H4 (cell line): Measurements from ENCODE around the gene PTPRT. TPM values are rescaled to one million over a fixed set of nuclear protein-coding genes. Genes with fewer than 3 reads are reported as not detected.

Source experiments
- DNase-seq: peaks from one replicate; pipeline ENCODE4 v3.0.0-alpha.2; 2015; ENCODE audit warnings: low spot score
- total RNA-seq: library from RNA; depleted of rRNA; stranded (reverse); fragments of >200 nt; shearing (Covaris generic); gene quantifications from 2 replicates; pipeline ENCODE4 v1.2.3, GENCODE V29; 2014

The PTPRT gene
- total RNA-seq, 1 experiment from 2014 or later = not detected

DNA sequence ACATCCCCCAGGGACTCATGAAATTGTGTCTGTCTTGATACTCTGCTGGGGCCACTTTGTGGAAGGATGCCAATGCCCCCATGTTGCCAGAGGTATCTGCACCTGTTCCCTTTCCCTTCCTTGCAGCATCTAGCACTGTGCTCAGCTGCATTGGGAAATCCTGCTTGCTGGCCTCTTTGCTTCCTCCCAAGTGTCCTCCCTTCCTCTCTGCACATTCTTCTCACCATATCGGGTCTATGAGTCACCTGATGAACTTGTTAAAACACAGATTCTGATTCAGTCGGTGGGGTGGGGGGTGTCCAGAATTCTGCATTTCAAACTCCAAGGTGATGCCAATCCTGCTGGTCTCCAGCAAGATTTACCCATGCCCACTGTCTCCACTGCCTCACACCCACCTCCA lies 467.8 kb downstream of the PTPRT start:
- DNase-seq = no peak

DNA sequence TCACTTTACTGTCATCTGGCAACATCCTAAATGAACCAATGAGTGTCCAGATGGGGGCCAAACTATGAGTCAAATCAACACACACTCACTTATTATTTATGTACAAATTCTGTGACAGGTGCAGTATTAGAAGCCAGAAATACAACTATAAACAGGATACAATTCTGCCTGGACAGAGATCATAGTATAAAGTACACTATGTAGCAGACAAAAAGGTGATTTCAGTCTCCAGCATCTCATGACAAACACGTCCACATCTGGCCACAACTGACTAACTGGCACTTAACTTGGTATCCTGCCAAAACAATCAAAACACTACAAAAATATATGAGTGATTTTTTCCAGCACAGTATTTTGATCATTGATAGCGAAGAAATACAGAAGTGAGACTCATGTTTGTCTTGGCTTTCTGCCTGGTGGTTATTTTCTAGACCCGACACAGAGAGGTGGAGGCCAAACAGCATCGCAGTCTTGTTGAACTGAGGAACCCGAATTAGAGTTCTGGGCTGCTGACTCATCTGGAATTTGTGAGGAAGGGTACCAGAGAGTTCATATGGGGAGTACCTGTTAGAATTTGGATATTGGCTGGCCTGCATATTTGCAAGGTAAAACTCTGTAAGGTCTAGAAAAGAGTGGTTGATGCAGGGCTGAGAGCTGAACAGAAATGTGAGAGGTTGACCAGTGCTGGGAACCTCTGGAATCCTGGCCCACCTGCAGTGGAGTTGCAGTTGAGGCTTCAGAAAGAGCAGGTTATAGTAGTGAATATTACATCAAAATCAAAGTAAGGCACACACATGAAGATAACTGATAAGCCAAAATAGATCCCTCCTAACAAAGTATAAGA lies 475.2 kb downstream of the PTPRT start:
- no peak for DNase-seq

DNA sequence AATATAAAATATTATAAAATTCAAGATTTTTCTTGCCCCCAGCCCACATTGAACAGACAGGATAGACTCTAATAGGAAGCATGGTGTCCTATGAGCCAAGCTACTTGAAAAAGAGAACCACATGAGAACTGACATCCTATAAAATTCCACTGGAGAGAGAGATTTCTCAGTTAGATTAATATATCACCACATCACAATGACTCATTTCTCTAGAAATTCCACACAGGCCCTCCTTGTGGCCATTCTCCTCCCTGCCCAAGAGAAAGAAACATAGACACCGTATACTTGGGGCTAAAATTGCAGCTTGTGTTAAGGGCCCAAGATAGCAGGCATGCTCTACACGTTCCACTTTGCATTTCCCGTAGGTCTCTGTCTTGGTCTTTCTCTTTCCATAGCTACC lies 481.4 kb downstream of the PTPRT start:
- DNase-seq = no peak

DNA sequence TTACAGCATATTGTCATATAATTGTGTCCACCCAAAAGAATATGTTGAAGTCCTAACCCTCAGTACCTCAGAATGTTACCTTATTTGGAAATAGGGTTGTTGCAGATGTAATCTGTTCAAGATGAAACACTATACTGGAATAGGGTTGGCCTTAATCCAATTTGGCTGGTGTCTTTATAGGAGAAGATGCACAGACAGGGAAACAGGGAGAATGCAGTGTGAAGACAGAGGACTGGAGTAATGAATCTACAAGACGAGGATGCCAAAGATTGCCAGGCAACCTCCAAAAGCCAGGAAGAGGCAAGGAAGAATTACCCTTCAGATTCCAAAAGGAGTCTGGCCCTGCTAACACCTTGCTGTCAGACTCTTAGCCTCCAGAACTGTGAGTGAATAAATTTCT lies 482.9 kb downstream of the PTPRT start:
- no peak for DNase-seq

DNA sequence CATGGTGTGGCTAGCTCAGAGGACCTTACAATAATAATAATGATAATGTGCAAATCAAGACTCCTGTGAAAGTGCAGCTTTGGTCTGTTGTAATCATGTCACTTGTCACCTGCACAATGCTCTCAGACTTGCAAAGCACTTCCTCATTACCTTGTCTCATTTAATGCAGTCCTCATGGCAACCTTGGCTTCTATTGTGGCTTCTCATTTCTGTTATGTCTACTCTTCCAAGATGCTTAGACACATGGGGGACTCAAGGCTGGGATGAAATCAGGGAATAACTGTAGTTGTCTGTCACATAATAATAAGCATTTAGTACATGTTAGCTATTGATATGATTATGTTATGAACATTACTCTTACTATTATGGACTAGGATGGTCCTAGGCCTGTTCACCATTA lies 484.2 kb downstream of the PTPRT start:
- DNase-seq = no peak

DNA sequence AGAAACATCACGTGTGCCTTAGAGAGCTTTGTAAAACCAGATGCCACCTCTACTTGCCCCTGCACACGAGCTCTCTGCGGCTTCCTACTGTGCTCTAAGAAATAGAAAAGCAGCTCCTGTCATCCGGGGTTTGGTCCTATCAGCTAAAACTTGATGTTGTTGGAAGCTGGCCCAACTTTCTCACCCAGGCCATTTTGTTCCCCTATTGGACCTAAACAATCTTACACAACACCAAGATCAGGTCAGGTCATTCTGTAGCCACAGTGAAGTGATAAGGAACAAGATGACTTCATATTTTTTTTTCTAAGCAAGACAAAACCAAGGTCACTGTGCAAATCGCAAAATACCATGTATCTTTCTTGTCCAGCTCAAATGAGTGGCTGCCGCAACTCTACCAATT lies 486.0 kb downstream of the PTPRT start:
- no peak for DNase-seq

DNA sequence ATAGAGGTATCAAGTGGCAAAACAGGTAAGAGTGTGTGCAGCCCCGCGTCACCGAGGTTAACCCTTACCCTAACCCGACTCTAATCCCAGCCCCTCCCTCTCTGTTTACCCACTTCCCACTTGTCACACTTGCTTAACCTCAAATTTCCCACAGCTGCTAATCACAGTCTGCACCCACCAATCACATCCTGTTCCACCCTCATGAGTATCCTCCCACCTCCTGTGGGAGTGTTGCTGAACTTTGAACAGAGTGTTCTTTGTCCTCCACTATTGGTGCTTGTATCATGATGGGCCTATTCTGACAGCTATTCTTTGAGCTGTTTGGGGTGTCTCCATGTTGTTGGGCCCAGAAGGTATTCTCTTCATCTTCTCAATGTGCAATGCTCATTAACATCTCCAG lies 487.8 kb downstream of the PTPRT start:
- DNase-seq = no peak

DNA sequence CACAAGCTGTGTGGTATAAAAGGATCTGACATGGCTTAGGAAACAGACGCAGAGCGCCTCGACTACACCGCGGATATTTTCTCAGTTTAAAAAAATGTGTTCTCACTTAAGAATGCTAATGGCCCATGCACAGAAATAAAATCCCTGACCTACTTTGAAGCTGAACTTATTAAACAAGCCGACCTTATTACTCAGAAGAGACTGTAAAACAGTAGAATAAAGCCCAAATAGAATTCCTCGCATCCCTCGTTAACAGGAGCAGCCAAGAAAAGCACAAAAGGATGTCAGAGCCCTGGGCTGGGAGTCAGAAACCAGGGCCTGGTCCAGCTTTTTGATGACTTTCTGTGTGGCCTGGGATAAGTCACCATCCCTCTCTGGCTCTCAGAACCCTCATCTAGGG lies 489.3 kb downstream of the PTPRT start:
- no peak for DNase-seq

DNA sequence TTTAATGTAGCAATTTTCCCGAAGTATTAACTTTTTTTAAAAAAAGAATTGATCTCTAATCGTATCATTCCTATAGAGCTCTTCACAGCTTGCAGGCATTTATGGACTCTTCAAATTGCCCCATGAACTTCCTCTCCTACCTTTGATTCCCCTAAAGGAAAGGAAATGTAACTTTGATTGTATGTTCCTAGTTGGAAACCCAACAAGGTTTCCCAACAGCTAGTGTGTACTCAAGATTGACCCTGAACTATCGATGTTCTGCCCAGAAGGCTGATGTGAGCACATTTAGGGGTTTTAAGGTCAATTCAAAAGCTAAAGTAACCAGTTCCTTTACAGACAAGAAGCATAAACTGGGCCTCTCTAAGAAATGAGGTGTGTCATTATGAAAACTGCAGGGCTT lies 491.7 kb downstream of the PTPRT start:
- DNase-seq = no peak

DNA sequence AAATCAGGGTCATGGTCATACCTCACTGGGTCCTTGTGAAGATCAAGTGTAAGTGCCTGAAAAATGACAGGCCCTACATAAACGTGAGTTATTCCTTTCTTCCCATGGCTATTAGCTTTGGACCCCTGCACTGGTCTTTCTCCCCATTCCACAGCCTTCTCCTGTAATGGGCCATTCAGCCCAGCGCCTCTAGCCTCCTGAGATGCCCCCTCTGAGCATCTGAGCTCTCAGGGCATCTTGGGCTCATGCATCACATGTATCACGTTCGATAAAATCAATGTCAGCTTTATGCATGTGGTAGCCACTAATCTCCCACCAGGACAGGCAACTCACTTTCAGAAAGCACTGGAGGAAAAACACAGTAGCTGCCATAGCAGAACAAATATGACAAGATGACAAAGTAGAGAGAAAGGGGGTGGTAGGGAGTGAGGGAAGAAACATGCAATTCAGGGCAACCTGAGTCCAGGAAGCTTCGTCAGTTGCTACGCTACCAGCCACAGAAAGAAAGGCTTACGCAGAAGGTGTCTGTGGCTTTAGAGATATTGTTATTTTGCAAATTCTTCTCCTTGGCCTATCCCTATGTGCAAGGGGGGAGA lies 498.8 kb downstream of the PTPRT start:
- no peak for DNase-seq

DNA sequence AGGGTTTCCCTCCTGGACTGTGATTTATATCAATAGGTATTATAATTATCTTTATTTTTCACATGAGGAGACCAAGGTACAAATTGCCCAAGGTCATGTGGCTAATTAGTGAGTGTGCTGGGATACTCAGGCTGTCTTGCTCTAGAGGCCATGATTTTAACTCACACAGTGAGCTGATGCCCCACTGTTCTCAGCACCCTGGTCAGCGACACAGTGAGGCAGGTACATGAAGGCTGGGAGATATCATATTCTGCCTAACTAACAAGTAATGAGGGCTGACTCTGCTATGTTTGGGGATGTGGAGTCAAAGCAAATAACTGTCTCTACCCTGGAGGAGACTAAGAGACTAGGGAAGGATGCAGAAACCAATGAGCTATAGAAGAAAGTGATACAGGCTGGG lies 501.1 kb downstream of the PTPRT start:
- DNase-seq = no peak

DNA sequence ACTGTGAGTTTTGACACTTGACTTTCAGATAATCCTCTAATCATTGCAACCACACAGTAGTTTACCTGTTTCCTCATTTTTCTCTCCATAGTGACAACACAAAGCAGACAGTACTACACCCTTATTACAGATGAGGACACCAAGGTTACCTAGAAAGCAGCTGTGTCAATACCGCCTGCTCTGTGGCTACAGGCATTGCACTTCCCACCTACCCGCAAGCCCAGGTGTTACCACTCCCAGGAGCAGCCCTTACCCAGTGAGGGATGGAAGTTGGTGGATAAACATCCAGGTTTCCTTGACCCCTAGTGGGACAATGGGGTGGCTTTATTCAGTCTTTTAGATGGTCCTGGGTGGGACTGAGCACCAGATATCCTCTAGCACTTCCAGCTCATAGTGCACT lies 503.6 kb downstream of the PTPRT start:
- DNase-seq = no peak

DNA sequence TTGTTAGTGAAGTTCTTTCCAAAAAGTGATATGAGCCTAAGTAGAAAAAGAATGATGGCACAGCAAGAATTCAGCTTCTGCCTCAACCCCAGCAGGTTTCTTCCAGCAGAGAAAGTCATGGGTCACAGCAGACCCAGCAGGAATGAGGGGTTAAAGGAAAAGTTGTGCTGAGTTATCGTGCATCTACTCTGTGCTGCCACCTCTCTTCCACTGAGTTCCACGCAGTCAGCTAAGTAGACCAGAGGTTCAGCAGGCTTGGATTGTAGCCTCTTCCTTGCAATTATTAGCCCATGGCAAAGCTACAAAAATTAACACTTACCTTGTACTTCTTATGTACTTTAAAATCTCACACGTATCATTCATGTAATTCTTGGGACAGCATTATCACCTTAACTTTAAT lies 510.8 kb downstream of the PTPRT start:
- DNase-seq = no peak

DNA sequence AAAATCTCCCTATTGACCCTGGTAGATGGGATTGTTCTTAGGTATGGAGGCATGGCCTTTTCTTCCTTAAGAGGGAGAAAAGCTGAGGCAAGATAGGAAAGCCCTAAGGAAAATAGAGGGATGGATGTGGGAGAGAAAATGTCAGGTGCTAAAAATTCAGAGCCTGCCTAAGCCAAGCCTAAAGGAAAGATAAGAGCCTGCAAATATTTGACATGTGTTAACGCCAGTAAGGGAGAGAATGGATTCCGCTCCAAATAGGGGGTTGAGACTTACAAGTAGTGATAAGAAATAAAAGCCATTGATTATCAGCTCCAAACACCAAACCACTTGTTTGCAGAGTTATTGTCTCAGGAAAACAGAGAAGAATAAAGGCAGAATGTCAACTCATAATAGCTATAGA lies 533.6 kb downstream of the PTPRT start:
- DNase-seq = no peak

DNA sequence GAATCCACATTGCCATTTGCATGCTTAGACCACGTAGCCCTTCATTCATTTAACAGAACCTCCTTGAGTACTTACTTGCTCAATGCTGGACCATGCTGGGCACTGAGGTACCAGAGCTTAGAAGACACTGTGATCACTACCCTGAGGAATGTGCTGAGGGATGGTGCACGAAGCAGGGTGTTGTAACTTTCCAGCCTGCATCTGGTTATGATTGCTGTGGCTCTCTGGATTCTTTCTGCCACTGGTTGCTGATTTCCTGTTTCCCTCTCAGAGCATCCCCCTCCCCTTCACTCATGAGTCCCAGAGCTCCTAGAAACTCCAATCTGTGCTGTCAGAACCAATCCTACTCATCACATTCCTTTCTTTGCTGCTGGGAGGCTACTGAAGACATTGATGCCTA lies 537.4 kb downstream of the PTPRT start:
- DNase-seq = no peak

DNA sequence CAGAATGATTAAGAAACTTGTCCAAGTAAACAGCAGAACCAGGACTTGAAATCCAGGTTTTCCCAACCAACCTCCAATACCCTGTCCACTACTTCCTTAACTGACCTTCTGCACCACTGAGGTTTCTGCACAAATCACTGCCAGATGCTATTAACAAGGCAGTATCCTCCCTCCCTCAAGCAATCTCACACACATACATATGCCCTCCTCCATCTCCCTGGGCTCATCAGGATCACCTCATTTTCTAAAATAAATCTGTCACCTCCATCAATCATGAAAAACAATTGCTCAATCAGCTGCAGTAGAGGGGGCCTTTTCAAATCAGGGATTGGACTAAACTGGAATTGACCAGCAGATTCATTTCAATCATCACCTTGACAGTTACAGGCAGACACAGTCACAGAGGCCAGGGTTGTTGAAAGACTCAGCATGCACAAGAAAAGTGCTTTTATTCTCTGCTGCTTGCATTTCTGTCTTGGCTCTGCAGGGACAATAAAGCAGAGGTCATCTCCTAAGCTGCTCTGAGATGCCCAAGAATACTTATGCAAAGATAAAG lies 539.4 kb downstream of the PTPRT start:
- DNase-seq = no peak

DNA sequence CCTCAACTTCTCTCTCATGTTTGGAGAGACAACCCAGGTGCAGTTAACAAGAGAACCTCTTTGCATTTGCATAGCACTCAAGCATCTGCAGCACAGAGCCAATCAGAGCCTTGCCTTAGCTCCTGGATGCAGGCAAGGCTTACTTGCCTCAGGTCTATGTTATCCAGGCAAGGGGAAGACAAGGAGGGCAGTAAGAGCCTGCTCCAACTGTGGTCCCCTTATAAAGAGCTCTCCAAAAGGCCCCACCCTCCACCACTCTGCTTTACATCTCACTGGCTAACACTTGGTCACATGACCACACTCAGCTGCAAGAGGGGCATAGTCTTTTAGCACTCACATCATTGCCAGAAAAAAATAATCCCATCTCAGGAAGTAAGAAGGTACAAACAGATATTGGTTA lies 540.0 kb downstream of the PTPRT start:
- no peak for DNase-seq

DNA sequence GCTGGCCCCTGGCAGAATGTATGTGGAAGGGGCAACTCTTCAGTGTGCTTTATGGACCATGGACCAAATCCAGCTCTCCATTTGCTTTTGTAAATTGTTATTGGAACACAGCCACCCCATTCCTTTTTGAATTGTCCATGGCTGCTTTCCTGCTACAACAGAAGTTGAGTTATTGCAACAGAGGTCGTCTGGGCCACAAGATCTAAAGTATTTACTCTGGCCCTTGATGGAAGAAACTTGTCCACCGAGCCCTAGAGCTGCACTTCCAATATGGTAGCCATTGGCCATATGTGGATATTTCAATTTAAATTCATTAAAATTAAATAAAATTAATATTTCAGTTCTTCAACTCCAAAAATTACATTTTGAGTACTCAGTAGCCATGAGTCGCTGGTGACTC lies 543.5 kb downstream of the PTPRT start:
- DNase-seq = no peak

DNA sequence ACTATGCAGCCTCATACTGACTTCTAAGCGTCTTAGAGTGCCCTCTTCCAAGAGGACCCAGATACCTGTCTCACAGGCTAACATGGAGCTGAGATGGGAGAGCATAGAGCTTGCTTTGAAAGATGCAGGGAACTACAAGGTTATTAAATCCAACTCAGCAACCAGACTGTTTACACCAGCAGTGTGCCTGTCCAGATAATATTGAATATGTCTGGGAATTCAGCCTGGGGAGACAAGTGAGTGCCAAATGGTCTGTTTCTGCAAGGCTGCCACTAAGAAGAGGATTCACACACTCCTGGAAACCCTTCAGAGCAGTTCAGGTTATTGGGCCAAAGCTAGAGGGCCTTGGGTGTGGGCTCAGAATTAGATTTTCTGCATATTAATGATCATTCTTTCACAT lies 547.8 kb downstream of the PTPRT start:
- no peak for DNase-seq

DNA sequence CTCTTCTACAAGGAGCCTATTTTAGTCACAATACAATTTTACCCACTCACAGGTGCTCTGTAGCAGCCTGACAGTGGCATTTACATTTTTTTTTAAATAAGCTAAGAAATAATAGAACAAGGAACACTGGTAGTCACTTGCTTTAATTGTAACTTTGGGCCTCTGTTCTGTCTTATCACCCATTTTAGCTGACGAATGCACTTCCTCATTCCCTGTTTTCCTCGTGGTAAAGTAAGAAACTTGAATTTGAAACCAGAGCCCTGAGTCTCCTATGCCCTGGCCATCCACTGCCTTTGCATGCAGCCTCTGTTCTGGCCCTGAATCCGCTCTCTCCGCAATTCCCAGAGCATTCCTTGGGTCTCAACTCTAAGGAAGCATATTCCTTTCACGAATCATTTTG lies 550.6 kb downstream of the PTPRT start:
- DNase-seq = no peak

DNA sequence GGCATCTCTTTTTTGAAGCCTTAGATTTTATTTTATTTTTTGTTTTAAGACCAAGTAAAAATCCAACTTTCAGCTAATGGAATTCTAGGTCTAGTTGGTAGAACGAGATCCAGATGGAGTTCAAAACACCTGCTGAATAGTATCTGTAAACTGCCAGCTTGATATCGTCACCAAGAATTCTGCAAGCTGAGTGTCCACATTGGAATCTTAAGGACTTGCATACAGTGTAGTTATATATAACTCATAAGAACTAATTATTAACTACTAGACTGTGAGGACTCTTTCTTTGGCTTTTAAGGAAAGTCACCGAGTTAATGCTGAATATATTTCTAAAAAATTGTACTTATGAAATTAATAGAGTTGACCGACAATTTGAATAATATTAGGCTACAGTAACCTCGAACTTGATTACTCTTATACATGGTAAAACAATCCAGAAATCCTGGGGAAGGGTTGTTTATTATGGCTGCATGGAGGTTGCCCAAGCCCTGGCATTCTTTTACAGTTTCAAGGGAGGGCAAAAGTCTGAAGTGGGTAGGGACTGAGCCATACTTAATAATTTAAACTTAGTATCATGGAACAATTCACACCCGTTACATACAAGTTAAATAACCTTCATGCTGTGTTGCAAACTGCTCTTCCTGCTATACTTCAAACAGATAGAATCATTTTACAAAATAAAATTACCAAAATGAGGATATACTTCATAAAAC lies 553.9 kb downstream of the PTPRT start:
- DNase-seq = no peak

DNA sequence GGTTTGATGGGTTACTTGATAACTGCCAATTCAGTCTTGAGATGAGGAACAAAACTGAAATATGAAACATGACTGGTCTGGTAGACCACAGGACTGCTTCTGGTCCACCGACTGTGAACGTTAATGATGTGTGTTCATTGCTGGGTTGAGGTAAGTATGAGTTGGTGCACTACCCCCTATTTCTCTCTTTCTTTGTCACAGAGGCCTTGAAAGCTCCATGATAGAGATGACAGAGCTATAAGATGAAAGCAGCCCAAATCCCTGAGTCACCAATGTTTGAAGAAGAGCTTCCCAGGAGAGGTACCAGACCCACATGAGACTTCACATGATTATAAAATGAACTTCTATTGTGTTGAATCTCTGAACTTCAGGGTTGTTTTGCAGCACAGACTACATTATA lies 555.5 kb downstream of the PTPRT start:
- DNase-seq = no peak

DNA sequence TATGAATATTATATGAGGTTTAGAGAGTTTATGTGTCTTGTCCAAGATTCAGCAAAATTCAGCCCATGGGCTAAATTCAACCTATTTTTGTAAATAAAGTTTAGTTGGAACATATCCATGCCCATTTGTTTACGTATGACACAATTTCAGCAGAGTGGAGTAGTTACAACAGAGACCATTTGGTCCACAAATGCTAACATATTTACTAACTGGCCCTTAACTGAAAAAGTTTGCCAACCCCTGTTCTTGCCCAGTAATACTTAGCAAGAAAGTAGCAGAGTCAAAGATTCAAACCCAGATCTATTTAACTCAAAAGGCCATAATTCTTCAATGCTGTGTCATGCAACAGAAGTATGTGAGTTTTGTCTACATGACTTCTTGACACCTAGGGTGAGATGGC lies 561.0 kb downstream of the PTPRT start:
- no peak for DNase-seq
